SK-N-SH (cell line): Measurements from ENCODE around the gene MYO5C. TPM values are rescaled to one million over a fixed set of nuclear protein-coding genes. Genes with fewer than 3 reads are reported as not detected.

Experiments
- CTCF ChIA-PET: fragments of 300-600, 350-600 bp; formaldehyde crosslinking; extraction: SDS; loops from one replicate; lab custom pipeline; 2021; lab: Yijun Ruan, JAX
- POLR2A ChIA-PET: fragments of 350-600 bp; sonication (Branson Sonifier 250); formaldehyde crosslinking; extraction: SDS; loops from one replicate; lab custom pipeline; 2020; ENCODE audit warnings: antibody characterized with exemption, inconsistent platforms; lab: Yijun Ruan, JAX
- DNase-seq: peaks from one replicate; pipeline ENCODE4 v3.0.0; 2012
- H2AFZ ChIP-seq: fragments of 200-600 bp; sonication (generic); 2 replicates; pipeline ENCODE4 v1.8.1; 2016; ENCODE audit warnings: antibody characterized with exemption, mild to moderate bottlenecking, low read depth
- H3F3A ChIP-seq: fragments of 200-600 bp; sonication (generic); replicated peaks from 2 replicates; pipeline ENCODE3; 2016; ENCODE audit warnings: antibody characterized with exemption, mild to moderate bottlenecking; ENCODE audit not compliant: insufficient read depth
- H3K27ac ChIP-seq, 2 experiments: fragments of 200-500 bp in 1 of 2; fragments of 200-600 bp in 1 of 2; sonication (Bioruptor generic) in 1 of 2; sonication (generic), shearing (Covaris generic) in 1 of 2; 2 replicates each; pipeline versions ENCODE4 v1.5.1 to v1.6.1; 2014 to 2016; ENCODE audit warnings: low read depth in 2 of 2, inconsistent platforms in 1 of 2, low read length in 1 of 2, mild to moderate bottlenecking in 1 of 2, mixed read lengths in 1 of 2
- H3K27me3 ChIP-seq: fragments of 200-600 bp; sonication (generic), shearing (Covaris generic); 2 replicates; pipeline ENCODE4 v1.6.1; 2016; ENCODE audit warnings: mixed run types; ENCODE audit not compliant: insufficient read depth
- H3K36me3 ChIP-seq, 2 experiments: fragments of 200-500 bp in 1 of 2; fragments of 200-600 bp in 1 of 2; sonication (Bioruptor generic) in 1 of 2; sonication (generic) in 1 of 2; replicated peaks in 1 of 2; 2 replicates each; pipeline versions ENCODE3 to v1.5.1; 2014 to 2016; ENCODE audit warnings: low read length in 1 of 2, mild to moderate bottlenecking in 1 of 2; ENCODE audit not compliant: insufficient read depth in 2 of 2, control insufficient read depth in 1 of 2
- H3K4me1 ChIP-seq, 2 experiments: fragments of 200-500 bp in 1 of 2; fragments of 200-600 bp in 1 of 2; sonication (Bioruptor generic) in 1 of 2; sonication (generic), shearing (Covaris generic) in 1 of 2; 2 replicates each; pipeline versions ENCODE4 v1.5.1 to v1.6.1; 2014 to 2016; ENCODE audit warnings: low read depth in 1 of 2, low read length in 1 of 2, mixed run types in 1 of 2; ENCODE audit not compliant: insufficient read depth in 2 of 2, control insufficient read depth in 1 of 2
- H3K4me2 ChIP-seq: fragments of 200-600 bp; sonication (generic), shearing (Covaris generic); 2 replicates; pipeline ENCODE4 v1.6.1; 2017; ENCODE audit warnings: mixed run types
- H3K4me3 ChIP-seq, 2 experiments: fragments of 200-500 bp in 1 of 2; fragments of 200-600 bp in 1 of 2; sonication (Bioruptor generic) in 1 of 2; sonication (generic), shearing (Covaris generic) in 1 of 2; 2 replicates each; pipeline versions ENCODE4 v1.5.1 to v1.8.1; 2014 to 2016; ENCODE audit warnings: low read depth in 2 of 2, inconsistent platforms in 1 of 2, low read length in 1 of 2, mild to moderate bottlenecking in 1 of 2, mixed read lengths in 1 of 2, moderate library complexity in 1 of 2
- H3K79me2 ChIP-seq: fragments of 200-600 bp; sonication (generic); 2 replicates; pipeline ENCODE4 v1.8.1; 2017; ENCODE audit warnings: mild to moderate bottlenecking; ENCODE audit not compliant: insufficient read depth
- H3K9ac ChIP-seq: fragments of 200-600 bp; sonication (generic); 2 replicates; pipeline ENCODE4 v1.6.1; 2017; ENCODE audit warnings: mixed run types
- H3K9me2 ChIP-seq: fragments of 200-600 bp; sonication (generic); 2 replicates; pipeline ENCODE4 v1.6.1; 2017; ENCODE audit warnings: mixed run types
- H3K9me3 ChIP-seq: fragments of 200-600 bp; sonication (generic); 2 replicates; pipeline ENCODE4 v1.6.1; 2017; ENCODE audit warnings: mixed run types, mild to moderate bottlenecking, moderate library complexity
- H4K20me1 ChIP-seq: fragments of 200-600 bp; sonication (generic); 2 replicates; pipeline ENCODE4 v1.6.1; 2017; ENCODE audit warnings: mild to moderate bottlenecking, mixed run types; ENCODE audit not compliant: insufficient read depth
- FOSL2 ChIP-seq: IDR thresholded peaks from 2 replicates; pipeline ENCODE4 v1.4.0; 2012; ENCODE audit warnings: low read depth, mild to moderate bottlenecking, moderate library complexity, borderline replicate concordance
- FOXJ3 ChIP-seq: sonication (generic); formaldehyde crosslinking; IDR thresholded peaks from 2 replicates; pipeline ENCODE4 v1.5.1; 2020; ENCODE audit warnings: mild to moderate bottlenecking, missing genetic modification reagents
- FOXM1 ChIP-seq: IDR thresholded peaks from 2 replicates; pipeline ENCODE4 v1.4.0; 2012; ENCODE audit warnings: low read depth, mild to moderate bottlenecking
- JUND ChIP-seq: IDR thresholded peaks from 2 replicates; pipeline ENCODE4 v1.4.0; 2012
- MAX ChIP-seq: IDR thresholded peaks from 2 replicates; pipeline ENCODE4 v1.4.0; 2012; ENCODE audit warnings: low read depth
- NRF1 ChIP-seq: IDR thresholded peaks from 2 replicates; pipeline ENCODE4 v1.6.1; 2012; ENCODE audit warnings: low read depth, mild to moderate bottlenecking, low read length
- POLR2AphosphoS5 ChIP-seq: IDR thresholded peaks from 2 replicates; pipeline ENCODE4 v1.6.1; 2012; ENCODE audit warnings: low read depth, low read length
- RCOR1 ChIP-seq: fragments of 150-350 bp; IDR thresholded peaks from 2 replicates; pipeline ENCODE4 v1.6.1; 2017; ENCODE audit warnings: antibody characterized with exemption, low read length
- RXRA ChIP-seq: IDR thresholded peaks from 2 replicates; pipeline ENCODE4 v1.4.0; 2012; ENCODE audit warnings: low read depth, mild to moderate bottlenecking, borderline replicate concordance
- SMC3 ChIP-seq: IDR thresholded peaks from 2 replicates; pipeline ENCODE4 v1.6.1; 2012; ENCODE audit warnings: low read depth, low read length, improper control_type of control experiment
- TAF1 ChIP-seq: IDR thresholded peaks from 2 replicates; pipeline ENCODE4 v1.6.1; 2012; ENCODE audit warnings: low read depth, mild to moderate bottlenecking, low read length, moderate library complexity, borderline replicate concordance
- TCF12 ChIP-seq: IDR thresholded peaks from 2 replicates; pipeline ENCODE4 v1.4.0; 2012
- USF2 ChIP-seq: fragments of 150-350 bp; IDR thresholded peaks from 2 replicates; pipeline ENCODE4 v1.6.1; 2017; ENCODE audit warnings: antibody characterized with exemption, low read length, low read depth, borderline replicate concordance
- YY1 ChIP-seq: IDR thresholded peaks from 2 replicates; pipeline ENCODE4 v1.4.0; 2012; ENCODE audit warnings: low read depth, mild to moderate bottlenecking
- WGBS: methylation state at CpG from one replicate; pipeline ENCODE4 v1.1.6; 2017; ENCODE audit warnings: low lambda C conversion rate; 5-methylcytosine and 5-hydroxymethylcytosine counted together
- polyA plus RNA-seq, 3 experiments: library from polyadenylated mRNA; depleted of rRNA; stranded (reverse); fragments of >200 nt; gene quantifications; 2 replicates each; pipeline ENCODE4 v1.2.3, GENCODE V29; 2012
- TF ChIP-seq, protein P1 (sequence below): IDR thresholded peaks from 2 replicates; pipeline ENCODE4 v1.4.0; 2012; ENCODE audit warnings: low read depth, borderline replicate concordance
- TF ChIP-seq, protein P2 (sequence below): IDR thresholded peaks from 2 replicates; pipeline ENCODE4 v1.4.0; 2012; ENCODE audit warnings: low read depth, borderline replicate concordance

The MYO5C gene
- polyA plus RNA-seq, 1 of the 3 experiments (the other 2 are of a cell fraction) = 0.99 TPM

DNA sequence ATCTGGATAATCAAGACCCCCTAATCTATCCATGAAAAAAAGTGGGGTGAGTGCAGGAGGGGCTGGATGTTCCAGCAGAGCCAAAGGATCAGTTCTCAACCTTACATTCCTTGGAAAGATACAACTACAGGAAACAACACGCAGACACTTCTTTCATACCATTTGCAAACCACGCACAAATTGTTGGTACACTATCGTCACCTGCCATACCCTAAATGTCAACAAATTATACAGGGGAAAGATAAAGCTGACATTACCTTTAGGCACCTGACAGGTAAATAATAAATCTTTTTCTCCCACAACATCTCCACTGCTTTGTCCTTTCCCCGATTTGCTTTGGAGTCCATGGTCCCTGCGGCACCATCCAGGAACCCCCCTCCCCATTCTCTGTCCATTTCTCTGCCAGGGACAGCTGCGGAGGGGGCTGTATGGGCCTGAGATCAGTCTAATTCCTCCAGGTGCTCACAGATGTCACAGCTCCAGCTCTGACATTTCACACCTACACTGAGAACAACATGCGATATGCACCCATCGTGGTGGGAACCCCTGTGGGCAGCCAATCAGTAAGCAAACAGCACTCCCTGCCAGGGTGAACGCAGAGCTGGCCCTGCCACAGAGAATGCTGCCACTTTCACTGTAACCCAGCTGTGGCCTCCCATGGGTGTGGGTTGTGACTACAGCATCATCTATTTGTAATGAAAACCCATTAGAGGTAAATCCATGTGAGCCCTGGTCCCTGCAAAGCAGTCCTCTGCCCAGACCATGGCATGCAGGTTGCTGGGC is 145.4 kb downstream of the MYO5C start:
- no peak for DNase-seq
- H3K9me3 ChIP-seq = no peaks in the 10 kb centered on the region
- H2AFZ ChIP-seq = no peak overlapping the region
- H3K79me2 ChIP-seq = peaks cover 10% of the 10 kb centered on the region; the same call in 1 of the 2 replicates
- no peak overlapping the region for H3K4me2 ChIP-seq
- no peak overlapping the region for H3K4me3 ChIP-seq
- H4K20me1 ChIP-seq = no peaks in the 10 kb centered on the region
- H3K4me1 ChIP-seq = no peaks in the 10 kb centered on the region
- ChIA-PET POLR2A (no interaction called here), CTCF (interaction anchor here (0.8 to 1.4 kb wide), 4 partner anchors 9 to 261 kb away, joined by 3 to 6 read pairs (median 4); no protein-coding TSS in a partner anchor)
- peaks cover 21 to 22% of the 10 kb centered on the region in 2 experiments for H3K36me3 ChIP-seq
- H3K27ac ChIP-seq = no peak overlapping the region
- H3K27me3 ChIP-seq = no peaks in the 10 kb centered on the region
- 92% methylated on average over 9 of the region's 9 CpGs for WGBS
- TF ChIP-seq POLR2AphosphoS5 (no peak), JUND (no peak), YY1 (no peak), MAX (no peak), FOSL2 (no peak), NRF1 (no peak), RCOR1 (no peak), FOXJ3 (CRISPR knock-in tag) (no peak), RXRA (no peak), SMC3 (no peak), FOXM1 (no peak), TAF1 (no peak), TCF12 (no peak), USF2 (no peak)
- TF ChIP-seq, protein P1, sequence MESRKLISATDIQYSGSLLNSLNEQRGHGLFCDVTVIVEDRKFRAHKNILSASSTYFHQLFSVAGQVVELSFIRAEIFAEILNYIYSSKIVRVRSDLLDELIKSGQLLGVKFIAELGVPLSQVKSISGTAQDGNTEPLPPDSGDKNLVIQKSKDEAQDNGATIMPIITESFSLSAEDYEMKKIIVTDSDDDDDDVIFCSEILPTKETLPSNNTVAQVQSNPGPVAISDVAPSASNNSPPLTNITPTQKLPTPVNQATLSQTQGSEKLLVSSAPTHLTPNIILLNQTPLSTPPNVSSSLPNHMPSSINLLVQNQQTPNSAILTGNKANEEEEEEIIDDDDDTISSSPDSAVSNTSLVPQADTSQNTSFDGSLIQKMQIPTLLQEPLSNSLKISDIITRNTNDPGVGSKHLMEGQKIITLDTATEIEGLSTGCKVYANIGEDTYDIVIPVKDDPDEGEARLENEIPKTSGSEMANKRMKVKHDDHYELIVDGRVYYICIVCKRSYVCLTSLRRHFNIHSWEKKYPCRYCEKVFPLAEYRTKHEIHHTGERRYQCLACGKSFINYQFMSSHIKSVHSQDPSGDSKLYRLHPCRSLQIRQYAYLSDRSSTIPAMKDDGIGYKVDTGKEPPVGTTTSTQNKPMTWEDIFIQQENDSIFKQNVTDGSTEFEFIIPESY = no peak
- TF ChIP-seq, protein P2, sequence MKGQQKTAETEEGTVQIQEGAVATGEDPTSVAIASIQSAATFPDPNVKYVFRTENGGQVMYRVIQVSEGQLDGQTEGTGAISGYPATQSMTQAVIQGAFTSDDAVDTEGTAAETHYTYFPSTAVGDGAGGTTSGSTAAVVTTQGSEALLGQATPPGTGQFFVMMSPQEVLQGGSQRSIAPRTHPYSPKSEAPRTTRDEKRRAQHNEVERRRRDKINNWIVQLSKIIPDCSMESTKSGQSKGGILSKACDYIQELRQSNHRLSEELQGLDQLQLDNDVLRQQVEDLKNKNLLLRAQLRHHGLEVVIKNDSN = no peak
- no peak overlapping the region for H3K9ac ChIP-seq
- H3F3A ChIP-seq = peaks cover 16% of the 10 kb centered on the region
- H3K9me2 ChIP-seq = no peaks in the 10 kb centered on the region
